Heart left ventricle (tissue), 16 donors: ENCODE results near the gene POLR3A. TPM values are rescaled to one million over a fixed set of nuclear protein-coding genes. Genes with fewer than 3 reads are reported as not detected.

ENCODE experiments used
- ATAC-seq, 4 donors: fragments of 200-7000 bp; cut with Tn5 transposase; one replicate each; pipeline ENCODE4 v1.9.1; 2020 to 2022; ENCODE audit warnings: moderate library complexity in 4 of 4, mild to moderate bottlenecking in 3 of 4, moderate number of reproducible peaks in 1 of 4
- DNase-seq, 5 donors: peaks; one replicate each; pipeline ENCODE4 v3.0.0-alpha.2; 2020
- H3K27ac ChIP-seq, 12 donors: fragments of 200-600 bp; sonication (generic) in 4 of 12; one replicate each; pipeline versions ENCODE4 v1.5.0 to v1.8.0; 2016 to 2022; ENCODE audit warnings: mild to moderate bottlenecking in 2 of 12
- H3K27me3 ChIP-seq, 9 donors: fragments of 200-600 bp; sonication (generic) in 2 of 9; one replicate each; pipeline versions ENCODE4 v1.5.1 to v1.8.0; 2016 to 2022; ENCODE audit warnings: mild to moderate bottlenecking in 3 of 9
- H3K36me3 ChIP-seq, 9 donors: fragments of 200-600 bp; sonication (generic) in 2 of 9; one replicate each; pipeline versions ENCODE4 v1.5.0 to v1.8.0; 2018 to 2022; ENCODE audit warnings: mild to moderate bottlenecking in 2 of 9
- H3K4me1 ChIP-seq, 12 donors: fragments of 200-600 bp; sonication (generic) in 4 of 12; one replicate each; pipeline versions ENCODE4 v1.5.0 to v1.8.0; 2016 to 2022; ENCODE audit warnings: mild to moderate bottlenecking in 3 of 12
- H3K4me3 ChIP-seq, 12 donors: fragments of 200-600 bp; sonication (generic) in 4 of 12; one replicate each; pipeline versions ENCODE4 v1.5.0 to v1.8.0; 2017 to 2022; ENCODE audit warnings: mild to moderate bottlenecking in 9 of 12, moderate library complexity in 4 of 12
- H3K9me3 ChIP-seq, 12 donors: fragments of 200-600 bp; sonication (generic) in 4 of 12; one replicate each; pipeline versions ENCODE4 v1.5.0 to v1.8.0; 2016 to 2022; ENCODE audit warnings: mild to moderate bottlenecking in 1 of 12
- POLR2A ChIP-seq, 2 donors: fragments of 450-650 bp; IDR thresholded peaks; one replicate each; pipeline ENCODE4 v1.6.1; 2017; ENCODE audit warnings: antibody characterized with exemption in 2 of 2, mild to moderate bottlenecking in 2 of 2, moderate library complexity in 2 of 2
- WGBS, 4 donors: extraction: QIAGEN DNeasy Blood & Tissue Kit in 2 of 4; methylation state at CpG; one replicate each; pipeline versions ENCODE4 v1.1.5 to v1.1.7; 2013 to 2018; 5-methylcytosine and 5-hydroxymethylcytosine counted together
- intact Hi-C, 10 donors: fragments of 100-400 bp; cut with DNase I; formaldehyde crosslinking; loops; one replicate each; pipeline versions ENCODE4 v1.11.1 to v1.14.2; 2022
- polyA plus RNA-seq, 2 donors: library from polyadenylated mRNA; stranded (reverse); fragments of 200-250 nt; gene quantifications; one replicate each; pipeline ENCODE4 v1.2.3, GENCODE V29; 2013
- total RNA-seq, 9 donors: library from RNA; depleted of rRNA in 2 of 9; stranded (reverse); fragments of >200 nt in 2 of 9; fragmentation: NEBNext Ultra II Directional in 3 of 9; extraction: Animal tissue kit (Norgen Biotek cat#: 25700) in 3 of 9; gene quantifications; one replicate each; pipeline versions ENCODE4 v1.1.0 to v1.2.4, GENCODE V29; 2016 to 2023
- TF ChIP-seq, protein P1 (sequence below), 12 donors: fragments of 200-600 bp; sonication (generic) in 4 of 12; IDR thresholded peaks; one replicate each; pipeline versions ENCODE4 v1.5.0 to v1.8.0; 2018 to 2022; ENCODE audit warnings: antibody characterized with exemption in 12 of 12, mild to moderate bottlenecking in 5 of 12
- donor health status: ischemic (EF 13 %, LVEDD 7.1; RV severe dilation, severe dysfunction).
- donor health status: healthy with polysubstance abuse.
- donor health status: DM: no; HTN: yes; CAD: no.
- donor health status: DM: no; HTN: no; CAD: no.
- donor health status: ischemic (EF 25% LVEDD 6.9; RV normal size, moderate dysfunction).
- donor health status: ischemic (EF 25% LVEDD 5.7; RV mildly dilated, moderate dysfunction).
- donor health status: healthy.
- donor health status: DM: yes; HTN: yes; CAD: no.
- donor health status: ischemic (EF 35%, LVEDD 5.7; RV mildly dilated, moderate dysfunction).
- donor health status: nonischemic (EF 11% LVEDD 7.7; RV severe dilation, severe dysfunction).
- donor health status: DM: yes; HTN: yes; CAD: no.
- donor health status: PGD.
- donor health status: ischemic (EF 29% LVEDD 5.4; RV normal size, mild dysfunction).
- donor health status: nonischemic (EF 23%, LVEDD 6.1; RV moderate dilation, normal function).

POLR3A gene
- total and polyA plus RNA-seq, 11 donors, result 3.8 to 12.9 (median 8.9) TPM

- no peaks in the 10 kb centered on the region for H3K9me3 ChIP-seq
- H3K4me1 ChIP-seq, result peaks cover 0 to 3% (median 0%) of the 10 kb centered on the region in 12 donors
- peaks cover 0 to 100% (median 100%) of the 10 kb centered on the region in 9 donors for H3K36me3 ChIP-seq
- H3K4me3 ChIP-seq, result no peak overlapping the region
- intact Hi-C loops, result no loop called here
- no peak for DNase-seq
- ATAC-seq, result no peak
- WGBS, 4 donors, result 80 to 89% (median 87%) methylated on average over 3 of the region's 3 CpGs
- TF ChIP-seq, protein P1, sequence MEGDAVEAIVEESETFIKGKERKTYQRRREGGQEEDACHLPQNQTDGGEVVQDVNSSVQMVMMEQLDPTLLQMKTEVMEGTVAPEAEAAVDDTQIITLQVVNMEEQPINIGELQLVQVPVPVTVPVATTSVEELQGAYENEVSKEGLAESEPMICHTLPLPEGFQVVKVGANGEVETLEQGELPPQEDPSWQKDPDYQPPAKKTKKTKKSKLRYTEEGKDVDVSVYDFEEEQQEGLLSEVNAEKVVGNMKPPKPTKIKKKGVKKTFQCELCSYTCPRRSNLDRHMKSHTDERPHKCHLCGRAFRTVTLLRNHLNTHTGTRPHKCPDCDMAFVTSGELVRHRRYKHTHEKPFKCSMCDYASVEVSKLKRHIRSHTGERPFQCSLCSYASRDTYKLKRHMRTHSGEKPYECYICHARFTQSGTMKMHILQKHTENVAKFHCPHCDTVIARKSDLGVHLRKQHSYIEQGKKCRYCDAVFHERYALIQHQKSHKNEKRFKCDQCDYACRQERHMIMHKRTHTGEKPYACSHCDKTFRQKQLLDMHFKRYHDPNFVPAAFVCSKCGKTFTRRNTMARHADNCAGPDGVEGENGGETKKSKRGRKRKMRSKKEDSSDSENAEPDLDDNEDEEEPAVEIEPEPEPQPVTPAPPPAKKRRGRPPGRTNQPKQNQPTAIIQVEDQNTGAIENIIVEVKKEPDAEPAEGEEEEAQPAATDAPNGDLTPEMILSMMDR (IDR thresholded peaks at IDR 0.05), result no peak
- no peak for TF ChIP-seq POLR2A (IDR thresholded peaks at IDR 0.05)
- no peak overlapping the region for H3K27ac ChIP-seq
- no peaks in the 10 kb centered on the region for H3K27me3 ChIP-seq
Observed at GRCh38 chr10:78019264-78019663, 10.1 kb downstream of the POLR3A start.

DNA sequence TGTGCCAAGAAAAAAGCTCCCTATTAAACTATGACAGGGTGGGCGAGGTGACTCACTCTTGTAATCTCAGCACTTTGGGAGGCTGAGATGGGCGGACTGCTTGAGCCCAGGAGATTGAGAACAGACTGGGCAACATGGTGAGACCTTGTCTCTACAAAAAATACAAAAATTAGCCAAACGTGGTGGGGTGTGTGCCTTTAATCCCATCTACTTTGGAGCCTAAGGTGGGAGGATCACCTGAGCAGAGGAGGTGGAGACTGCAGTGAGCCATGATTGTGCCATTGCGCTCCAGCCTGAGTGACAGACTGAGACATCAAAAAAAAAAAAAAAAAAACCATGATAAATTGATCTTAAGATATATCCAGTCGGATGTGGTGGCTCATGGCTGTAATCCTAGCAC lies 11.5 kb downstream of the POLR3A start:
- DNase-seq, result no peak
- no peak overlapping the region for H3K4me3 ChIP-seq
- intact Hi-C loops, result no loop called here
- H3K9me3 ChIP-seq, result no peaks in the 10 kb centered on the region
- no peaks in the 10 kb centered on the region for H3K27me3 ChIP-seq
- WGBS, 4 donors, result 75 to 91% (median 83%) methylated on average over 5 of the region's 5 CpGs
- H3K27ac ChIP-seq, result no peak overlapping the region
- H3K36me3 ChIP-seq, result peaks cover 3 to 100% (median 100%) of the 10 kb centered on the region in 9 donors
- no peak for ATAC-seq
- H3K4me1 ChIP-seq, result peaks cover 0 to 4% (median 0%) of the 10 kb centered on the region in 12 donors
- no peak for TF ChIP-seq POLR2A (IDR thresholded peaks at IDR 0.05)

- Histone ChIP-seq H3K9me3 (no peaks in the 10 kb centered on the region), H3K27ac (peak overlapping the region in 3 of 12 donors; percentile 47 to 50 (median 47)), H3K4me1 (peaks cover 0 to 4% (median 0%) of the 10 kb centered on the region in 12 donors), H3K4me3 (no peak overlapping the region), H3K27me3 (no peaks in the 10 kb centered on the region), H3K36me3 (peaks cover 3 to 100% (median 100%) of the 10 kb centered on the region in 9 donors)
- intact Hi-C loops, result no loop called here
- peak in 2 of 5 donors; percentile 35 to 46 for DNase-seq
- peak; percentile 85 to 94 (median 90) for ATAC-seq
- 59 to 69% (median 60%) methylated on average over 5 of the region's 5 CpGs for WGBS, 4 donors
- TF ChIP-seq, protein P1 (IDR thresholded peaks at IDR 0.05), result no peak
- TF ChIP-seq POLR2A (IDR thresholded peaks at IDR 0.05), result no peak
Observed at GRCh38 chr10:78015546-78015945, 13.8 kb downstream of the POLR3A start.

DNA sequence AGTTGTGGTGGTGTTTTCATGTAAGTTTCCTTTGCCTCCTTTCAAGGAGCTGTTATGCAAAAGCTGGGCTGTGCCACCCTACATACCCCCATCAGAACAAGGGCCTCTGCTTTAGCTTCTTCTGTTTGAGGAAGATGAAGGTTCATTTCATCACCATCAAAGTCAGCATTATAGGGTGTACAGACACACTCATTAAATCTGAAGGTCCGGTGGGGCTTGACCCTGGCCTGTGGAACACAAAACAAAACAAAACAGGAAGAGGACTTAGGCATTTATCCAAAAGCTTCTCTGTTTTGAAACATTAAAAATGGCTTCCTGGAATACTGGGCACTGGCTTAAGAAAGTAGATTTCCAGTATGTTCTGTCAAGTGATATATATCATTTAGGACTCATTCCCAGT lies 15.8 kb downstream of the POLR3A start:
- Histone ChIP-seq H3K27me3 (no peaks in the 10 kb centered on the region), H3K9me3 (no peaks in the 10 kb centered on the region), H3K4me1 (peaks cover 0 to 4% (median 0%) of the 10 kb centered on the region in 12 donors), H3K27ac (no peak overlapping the region), H3K36me3 (peaks cover 3 to 100% (median 100%) of the 10 kb centered on the region in 9 donors), H3K4me3 (no peak overlapping the region)
- 43 to 63% (median 54%) methylated on average over 1 of the region's 1 CpG for WGBS, 4 donors
- DNase-seq, result no peak
- TF ChIP-seq POLR2A (IDR thresholded peaks at IDR 0.05), result no peak
- TF ChIP-seq, protein P1 (IDR thresholded peaks at IDR 0.05), result no peak
- ATAC-seq, result no peak
- intact Hi-C loops, result no loop called here

DNA sequence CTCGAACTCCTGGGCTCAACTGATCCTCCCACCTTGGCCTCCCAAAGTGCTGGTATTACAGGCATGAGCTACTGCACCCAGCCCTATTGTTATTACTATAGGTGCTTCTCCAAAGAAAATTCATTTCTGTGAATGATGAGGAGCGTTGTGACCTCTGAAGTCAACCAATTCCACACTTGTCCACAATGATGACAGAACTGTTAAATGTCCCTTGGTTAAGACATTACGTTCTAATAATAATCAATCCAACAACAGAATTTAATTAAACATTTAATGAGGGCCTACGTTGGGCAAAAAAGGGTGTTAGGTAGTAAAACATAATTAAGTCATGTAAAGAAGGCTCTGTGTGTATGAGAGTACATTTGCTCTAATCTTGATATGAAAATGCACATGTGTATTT lies 18.2 kb downstream of the POLR3A start:
- Histone ChIP-seq H3K4me3 (no peak overlapping the region), H3K4me1 (peaks cover 0 to 4% (median 0%) of the 10 kb centered on the region in 12 donors), H3K36me3 (peaks cover 3 to 100% (median 100%) of the 10 kb centered on the region in 9 donors), H3K9me3 (no peaks in the 10 kb centered on the region), H3K27me3 (no peaks in the 10 kb centered on the region), H3K27ac (no peak overlapping the region)
- no peak for DNase-seq
- TF ChIP-seq, protein P1 (IDR thresholded peaks at IDR 0.05), result no peak
- no peak for TF ChIP-seq POLR2A (IDR thresholded peaks at IDR 0.05)
- no peak for ATAC-seq
- WGBS, 4 donors, result 90 to 96% (median 95%) methylated on average over 4 of the region's 4 CpGs
- intact Hi-C loops, result no loop called here
